ENCODE results near the gene ANKRD50. TPM values are rescaled to one million over a fixed set of nuclear protein-coding genes. Genes with fewer than 3 reads are reported as not detected.

The ANKRD50 gene
- total and polyA plus RNA-seq, 2 of the 13 experiments (the other 11 are each of a cell fraction or from before 2014, with no cell fraction given) = 2.4 to 4.4 TPM

DNA sequence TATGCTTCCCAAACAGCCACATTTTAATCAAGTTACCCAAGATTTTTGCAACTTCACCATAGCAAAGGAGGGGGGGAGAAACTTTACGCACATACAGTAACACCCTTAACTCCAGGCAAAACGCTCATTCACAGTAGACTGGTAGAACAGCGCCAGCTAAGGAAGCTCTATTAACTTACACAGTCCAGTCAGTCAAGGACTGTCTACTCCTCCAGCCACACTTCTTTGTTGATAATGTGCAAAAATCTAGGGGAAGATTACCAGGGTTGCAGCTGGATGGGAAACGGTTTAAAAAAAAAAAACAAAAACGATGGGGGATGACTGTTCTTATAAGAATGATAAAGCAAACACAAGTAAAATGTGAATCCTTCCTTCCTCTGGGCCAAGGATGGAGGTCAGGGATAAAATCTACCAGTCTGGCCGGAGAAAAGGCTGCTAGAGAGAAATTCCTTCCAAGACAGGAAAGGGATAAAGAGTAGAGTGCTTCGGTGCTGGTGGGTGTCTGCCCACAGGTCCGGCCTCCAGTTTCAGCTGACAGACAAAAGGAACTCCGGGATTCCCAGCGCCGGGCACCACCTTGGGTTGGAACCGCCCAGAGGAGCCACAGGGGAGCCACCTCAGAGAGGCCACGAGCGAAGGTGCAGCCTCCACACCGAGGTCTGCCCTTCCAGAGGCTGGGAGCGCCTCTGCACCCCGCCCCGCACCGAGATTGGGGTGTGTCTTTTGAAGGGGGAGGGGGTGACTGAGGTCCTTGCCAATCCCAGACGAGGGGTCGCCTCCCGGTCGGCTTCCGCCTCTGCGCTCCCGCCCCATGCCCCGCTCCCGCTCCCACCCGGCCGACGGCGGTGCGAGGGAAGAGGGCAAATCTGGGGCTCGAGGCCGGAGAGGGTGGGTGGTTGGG lies 811 bp downstream of the ANKRD50 start (continued):
- TF ChIP-seq, protein P1, sequence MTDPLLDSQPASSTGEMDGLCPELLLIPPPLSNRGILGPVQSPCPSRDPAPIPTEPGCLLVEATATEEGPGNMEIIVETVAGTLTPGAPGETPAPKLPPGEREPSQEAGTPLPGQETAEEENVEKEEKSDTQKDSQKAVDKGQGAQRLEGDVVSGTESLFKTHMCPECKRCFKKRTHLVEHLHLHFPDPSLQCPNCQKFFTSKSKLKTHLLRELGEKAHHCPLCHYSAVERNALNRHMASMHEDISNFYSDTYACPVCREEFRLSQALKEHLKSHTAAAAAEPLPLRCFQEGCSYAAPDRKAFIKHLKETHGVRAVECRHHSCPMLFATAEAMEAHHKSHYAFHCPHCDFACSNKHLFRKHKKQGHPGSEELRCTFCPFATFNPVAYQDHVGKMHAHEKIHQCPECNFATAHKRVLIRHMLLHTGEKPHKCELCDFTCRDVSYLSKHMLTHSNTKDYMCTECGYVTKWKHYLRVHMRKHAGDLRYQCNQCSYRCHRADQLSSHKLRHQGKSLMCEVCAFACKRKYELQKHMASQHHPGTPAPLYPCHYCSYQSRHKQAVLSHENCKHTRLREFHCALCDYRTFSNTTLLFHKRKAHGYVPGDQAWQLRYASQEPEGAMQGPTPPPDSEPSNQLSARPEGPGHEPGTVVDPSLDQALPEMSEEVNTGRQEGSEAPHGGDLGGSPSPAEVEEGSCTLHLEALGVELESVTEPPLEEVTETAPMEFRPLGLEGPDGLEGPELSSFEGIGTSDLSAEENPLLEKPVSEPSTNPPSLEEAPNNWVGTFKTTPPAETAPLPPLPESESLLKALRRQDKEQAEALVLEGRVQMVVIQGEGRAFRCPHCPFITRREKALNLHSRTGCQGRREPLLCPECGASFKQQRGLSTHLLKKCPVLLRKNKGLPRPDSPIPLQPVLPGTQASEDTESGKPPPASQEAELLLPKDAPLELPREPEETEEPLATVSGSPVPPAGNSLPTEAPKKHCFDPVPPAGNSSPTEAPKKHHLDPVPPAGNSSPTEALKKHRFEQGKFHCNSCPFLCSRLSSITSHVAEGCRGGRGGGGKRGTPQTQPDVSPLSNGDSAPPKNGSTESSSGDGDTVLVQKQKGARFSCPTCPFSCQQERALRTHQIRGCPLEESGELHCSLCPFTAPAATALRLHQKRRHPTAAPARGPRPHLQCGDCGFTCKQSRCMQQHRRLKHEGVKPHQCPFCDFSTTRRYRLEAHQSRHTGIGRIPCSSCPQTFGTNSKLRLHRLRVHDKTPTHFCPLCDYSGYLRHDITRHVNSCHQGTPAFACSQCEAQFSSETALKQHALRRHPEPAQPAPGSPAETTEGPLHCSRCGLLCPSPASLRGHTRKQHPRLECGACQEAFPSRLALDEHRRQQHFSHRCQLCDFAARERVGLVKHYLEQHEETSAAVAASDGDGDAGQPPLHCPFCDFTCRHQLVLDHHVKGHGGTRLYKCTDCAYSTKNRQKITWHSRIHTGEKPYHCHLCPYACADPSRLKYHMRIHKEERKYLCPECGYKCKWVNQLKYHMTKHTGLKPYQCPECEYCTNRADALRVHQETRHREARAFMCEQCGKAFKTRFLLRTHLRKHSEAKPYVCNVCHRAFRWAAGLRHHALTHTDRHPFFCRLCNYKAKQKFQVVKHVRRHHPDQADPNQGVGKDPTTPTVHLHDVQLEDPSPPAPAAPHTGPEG (CRISPR knock-in tag; IDR thresholded peaks at IDR 0.05) = no peak
- TF ChIP-seq, protein P2, sequence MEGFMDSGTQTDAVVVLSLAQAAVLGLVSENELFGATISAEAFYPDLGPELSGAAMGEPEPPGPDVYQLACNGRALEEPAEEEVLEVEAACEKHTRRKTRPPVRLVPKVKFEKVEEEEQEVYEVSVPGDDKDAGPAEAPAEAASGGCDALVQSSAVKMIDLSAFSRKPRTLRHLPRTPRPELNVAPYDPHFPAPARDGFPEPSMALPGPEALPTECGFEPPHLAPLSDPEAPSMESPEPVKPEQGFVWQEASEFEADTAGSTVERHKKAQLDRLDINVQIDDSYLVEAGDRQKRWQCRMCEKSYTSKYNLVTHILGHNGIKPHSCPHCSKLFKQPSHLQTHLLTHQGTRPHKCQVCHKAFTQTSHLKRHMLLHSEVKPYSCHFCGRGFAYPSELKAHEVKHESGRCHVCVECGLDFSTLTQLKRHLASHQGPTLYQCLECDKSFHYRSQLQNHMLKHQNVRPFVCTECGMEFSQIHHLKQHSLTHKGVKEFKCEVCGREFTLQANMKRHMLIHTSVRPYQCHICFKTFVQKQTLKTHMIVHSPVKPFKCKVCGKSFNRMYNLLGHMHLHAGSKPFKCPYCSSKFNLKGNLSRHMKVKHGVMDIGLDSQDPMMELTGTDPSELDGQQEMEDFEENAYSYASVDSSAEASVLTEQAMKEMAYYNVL (CRISPR knock-in tag; IDR thresholded peaks at IDR 0.05; ENCODE audit: borderline replicate concordance) = peak; percentile 48; the same call in 1 of the 2 replicates
- TF ChIP-seq ZSCAN9 (CRISPR knock-in tag; IDR thresholded peaks at IDR 0.05; ENCODE audit: borderline replicate concordance) = no peak
- TF ChIP-seq, protein P3, sequence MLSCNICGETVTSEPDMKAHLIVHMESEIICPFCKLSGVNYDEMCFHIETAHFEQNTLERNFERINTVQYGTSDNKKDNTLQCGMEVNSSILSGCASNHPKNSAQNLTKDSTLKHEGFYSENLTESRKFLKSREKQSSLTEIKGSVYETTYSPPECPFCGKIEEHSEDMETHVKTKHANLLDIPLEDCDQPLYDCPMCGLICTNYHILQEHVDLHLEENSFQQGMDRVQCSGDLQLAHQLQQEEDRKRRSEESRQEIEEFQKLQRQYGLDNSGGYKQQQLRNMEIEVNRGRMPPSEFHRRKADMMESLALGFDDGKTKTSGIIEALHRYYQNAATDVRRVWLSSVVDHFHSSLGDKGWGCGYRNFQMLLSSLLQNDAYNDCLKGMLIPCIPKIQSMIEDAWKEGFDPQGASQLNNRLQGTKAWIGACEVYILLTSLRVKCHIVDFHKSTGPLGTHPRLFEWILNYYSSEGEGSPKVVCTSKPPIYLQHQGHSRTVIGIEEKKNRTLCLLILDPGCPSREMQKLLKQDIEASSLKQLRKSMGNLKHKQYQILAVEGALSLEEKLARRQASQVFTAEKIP (CRISPR knock-in tag; IDR thresholded peaks at IDR 0.05; ENCODE audit: borderline replicate concordance) = no peak
- TF ChIP-seq BRD4 (CRISPR knock-in tag; IDR thresholded peaks at IDR 0.05) = 0 out of 2 replicates have a peak, but pooled peaks have one; percentile 16
- TF ChIP-seq ZNF441 (CRISPR knock-in tag; IDR thresholded peaks at IDR 0.05; ENCODE audit: borderline replicate concordance) = no peak
- no peak for TF ChIP-seq GTF3A (CRISPR knock-in tag; conservative IDR thresholded peaks at IDR 0.05)
- TF ChIP-seq ZNF496 (CRISPR knock-in tag; IDR thresholded peaks at IDR 0.05; ENCODE audit: insufficient replicate concordance) = no peak
- no peak for TF ChIP-seq KDM2A (CRISPR knock-in tag; IDR thresholded peaks at IDR 0.05; ENCODE audit: borderline replicate concordance, low read depth)
- no peak for TF ChIP-seq ZNF143 (CRISPR knock-in tag; IDR thresholded peaks at IDR 0.05)
- TF ChIP-seq NCOR1 (IDR thresholded peaks at IDR 0.05; ENCODE audit: borderline replicate concordance, low read length) = no peak
- TF ChIP-seq ZNF703 (CRISPR knock-in tag; IDR thresholded peaks at IDR 0.05; ENCODE audit: borderline replicate concordance) = no peak
- TF ChIP-seq, protein P4, sequence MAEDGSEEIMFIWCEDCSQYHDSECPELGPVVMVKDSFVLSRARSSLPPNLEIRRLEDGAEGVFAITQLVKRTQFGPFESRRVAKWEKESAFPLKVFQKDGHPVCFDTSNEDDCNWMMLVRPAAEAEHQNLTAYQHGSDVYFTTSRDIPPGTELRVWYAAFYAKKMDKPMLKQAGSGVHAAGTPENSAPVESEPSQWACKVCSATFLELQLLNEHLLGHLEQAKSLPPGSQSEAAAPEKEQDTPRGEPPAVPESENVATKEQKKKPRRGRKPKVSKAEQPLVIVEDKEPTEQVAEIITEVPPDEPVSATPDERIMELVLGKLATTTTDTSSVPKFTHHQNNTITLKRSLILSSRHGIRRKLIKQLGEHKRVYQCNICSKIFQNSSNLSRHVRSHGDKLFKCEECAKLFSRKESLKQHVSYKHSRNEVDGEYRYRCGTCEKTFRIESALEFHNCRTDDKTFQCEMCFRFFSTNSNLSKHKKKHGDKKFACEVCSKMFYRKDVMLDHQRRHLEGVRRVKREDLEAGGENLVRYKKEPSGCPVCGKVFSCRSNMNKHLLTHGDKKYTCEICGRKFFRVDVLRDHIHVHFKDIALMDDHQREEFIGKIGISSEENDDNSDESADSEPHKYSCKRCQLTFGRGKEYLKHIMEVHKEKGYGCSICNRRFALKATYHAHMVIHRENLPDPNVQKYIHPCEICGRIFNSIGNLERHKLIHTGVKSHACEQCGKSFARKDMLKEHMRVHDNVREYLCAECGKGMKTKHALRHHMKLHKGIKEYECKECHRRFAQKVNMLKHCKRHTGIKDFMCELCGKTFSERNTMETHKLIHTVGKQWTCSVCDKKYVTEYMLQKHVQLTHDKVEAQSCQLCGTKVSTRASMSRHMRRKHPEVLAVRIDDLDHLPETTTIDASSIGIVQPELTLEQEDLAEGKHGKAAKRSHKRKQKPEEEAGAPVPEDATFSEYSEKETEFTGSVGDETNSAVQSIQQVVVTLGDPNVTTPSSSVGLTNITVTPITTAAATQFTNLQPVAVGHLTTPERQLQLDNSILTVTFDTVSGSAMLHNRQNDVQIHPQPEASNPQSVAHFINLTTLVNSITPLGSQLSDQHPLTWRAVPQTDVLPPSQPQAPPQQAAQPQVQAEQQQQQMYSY (CRISPR knock-in tag; IDR thresholded peaks at IDR 0.05) = no peak
- no peak for TF ChIP-seq HMGA1 (CRISPR knock-in tag; conservative IDR thresholded peaks at IDR 0.05)
